Uterus (tissue), 2 donors: ENCODE measurements around the gene SLCO3A1.
"Not testable (repeated sequence)": the region's sequence is repeated elsewhere in the genome, so short reads cannot be mapped to it uniquely, and the experiment has no call there.

ENCODE experiments used
- POLR2A ChIP-seq, 2 donors: fragments of 450-650 bp; IDR thresholded peaks; one replicate each; pipeline ENCODE4 v1.6.1; 2016; ENCODE audit warnings: antibody characterized with exemption in 2 of 2, mild to moderate bottlenecking in 1 of 2, moderate library complexity in 1 of 2
- TF ChIP-seq, protein P1 (sequence below), 4 experiments: fragments of 200-600 bp in 2 of 4; fragments of 450-650 bp in 2 of 4; sonication (generic) in 2 of 4; IDR thresholded peaks; one replicate each; pipeline ENCODE4 v1.5.1; 2016 to 2019; ENCODE audit warnings: antibody characterized with exemption in 4 of 4, mild to moderate bottlenecking in 2 of 4, moderate library complexity in 1 of 4

DNA sequence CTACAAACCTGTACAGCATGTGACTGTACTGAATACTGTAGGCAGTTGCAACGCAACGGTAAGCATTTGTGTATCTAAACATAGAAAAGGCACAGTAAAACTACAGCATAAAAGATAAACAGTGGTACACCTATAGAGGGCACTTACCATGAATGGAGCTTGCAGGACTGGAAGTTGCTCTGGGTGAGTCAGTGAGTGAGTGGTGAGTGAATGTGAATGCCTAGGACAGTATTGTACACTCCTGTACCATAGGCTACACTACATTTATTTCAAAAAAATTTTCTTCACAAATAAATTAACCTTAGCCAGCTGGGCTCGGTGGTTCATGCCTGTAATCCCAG, 206.4 kb downstream of the SLCO3A1 start:
- TF ChIP-seq POLR2A (IDR thresholded peaks at IDR 0.05) = not testable (repeated sequence)
- TF ChIP-seq, protein P1, sequence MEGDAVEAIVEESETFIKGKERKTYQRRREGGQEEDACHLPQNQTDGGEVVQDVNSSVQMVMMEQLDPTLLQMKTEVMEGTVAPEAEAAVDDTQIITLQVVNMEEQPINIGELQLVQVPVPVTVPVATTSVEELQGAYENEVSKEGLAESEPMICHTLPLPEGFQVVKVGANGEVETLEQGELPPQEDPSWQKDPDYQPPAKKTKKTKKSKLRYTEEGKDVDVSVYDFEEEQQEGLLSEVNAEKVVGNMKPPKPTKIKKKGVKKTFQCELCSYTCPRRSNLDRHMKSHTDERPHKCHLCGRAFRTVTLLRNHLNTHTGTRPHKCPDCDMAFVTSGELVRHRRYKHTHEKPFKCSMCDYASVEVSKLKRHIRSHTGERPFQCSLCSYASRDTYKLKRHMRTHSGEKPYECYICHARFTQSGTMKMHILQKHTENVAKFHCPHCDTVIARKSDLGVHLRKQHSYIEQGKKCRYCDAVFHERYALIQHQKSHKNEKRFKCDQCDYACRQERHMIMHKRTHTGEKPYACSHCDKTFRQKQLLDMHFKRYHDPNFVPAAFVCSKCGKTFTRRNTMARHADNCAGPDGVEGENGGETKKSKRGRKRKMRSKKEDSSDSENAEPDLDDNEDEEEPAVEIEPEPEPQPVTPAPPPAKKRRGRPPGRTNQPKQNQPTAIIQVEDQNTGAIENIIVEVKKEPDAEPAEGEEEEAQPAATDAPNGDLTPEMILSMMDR (IDR thresholded peaks at IDR 0.05) = not testable (repeated sequence)
